GM12892 (cell line): ENCODE measurements around the gene IFI27.

Experiments used
- POLR2A ChIP-seq: IDR thresholded peaks from 2 replicates; pipeline ENCODE4 v1.6.1; 2011; ENCODE audit warnings: low read depth, low read length, control low read depth
- TAF1 ChIP-seq: IDR thresholded peaks from 2 replicates; pipeline ENCODE4 v1.6.1; 2011; ENCODE audit warnings: low read depth, mild to moderate bottlenecking, control low read depth, low read length, borderline replicate concordance

DNA sequence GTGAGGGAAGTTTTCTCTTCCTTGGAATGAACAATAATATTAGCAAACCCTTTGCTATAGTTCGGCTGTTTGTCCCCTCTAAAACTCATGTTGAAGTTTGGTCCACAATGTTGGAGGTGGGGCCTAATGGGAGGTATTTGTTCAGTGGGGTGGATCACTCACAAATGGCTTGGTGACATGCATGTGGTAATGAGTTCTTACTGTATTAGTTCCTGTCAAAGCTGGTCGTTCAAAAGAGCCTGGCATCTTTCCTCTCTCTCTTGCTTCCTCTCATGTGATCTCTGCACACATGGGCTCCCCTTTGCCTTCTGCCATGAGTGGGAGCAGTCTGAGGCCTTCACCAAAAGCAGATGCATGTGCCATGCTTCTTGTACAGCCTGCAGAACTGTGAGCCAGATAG, 50.5 kb downstream of the IFI27 start:
- TF ChIP-seq TAF1 (no peak), POLR2A (no peak)
